ENCODE measurements around the gene PDPR.
"Not testable (repeated sequence)": the region's sequence is repeated elsewhere in the genome, so short reads cannot be mapped to it uniquely, and the experiment has no call there.

The PDPR gene

GRCh38 chr16:70113982-70114826, at the start of gene PDPR:
Gene PDPR (plus strand): TSS chr16:70114332. CDS start chr16:70120493, 6,161 bp downstream.
- peak within 1 kb of the TSS; percentile 68 for H3K4me3 ChIP-seq (ENCODE audit: control insufficient read depth, low read depth, low read length)
- DNase-seq (ENCODE audit: low read depth) = peak; percentile 85

DNA sequence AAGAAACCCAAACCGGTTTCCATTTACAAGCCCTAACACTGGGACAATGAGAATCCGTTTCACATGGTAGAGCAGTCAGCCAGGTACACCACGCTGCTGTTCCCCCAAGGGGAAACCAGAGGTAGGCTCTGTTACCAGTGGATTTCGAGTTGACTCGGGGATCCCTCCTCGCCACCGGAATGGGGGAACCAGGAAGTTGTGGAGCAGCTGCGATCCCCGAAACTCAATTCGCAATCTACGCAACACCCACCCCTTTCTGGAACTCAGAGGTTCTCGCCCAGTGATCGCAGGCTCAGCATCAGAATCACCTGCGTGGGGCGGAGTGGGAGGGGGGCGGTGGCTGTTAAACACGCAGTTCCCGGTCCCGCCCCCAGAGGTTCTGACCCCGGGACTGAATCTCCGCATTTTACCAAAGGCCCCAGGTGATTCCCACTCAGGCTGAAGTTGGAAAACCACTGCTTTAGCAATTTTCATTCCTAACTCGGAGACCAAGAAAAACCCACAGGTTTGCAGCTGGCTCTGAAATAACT, 49.2 kb upstream of the PDPR start:
- not testable (repeated sequence) for DNase-seq (ENCODE audit: low read depth)
- H3K4me3 ChIP-seq (ENCODE audit: control insufficient read depth, low read depth, low read length) = peak overlapping the region; percentile 64

DNA sequence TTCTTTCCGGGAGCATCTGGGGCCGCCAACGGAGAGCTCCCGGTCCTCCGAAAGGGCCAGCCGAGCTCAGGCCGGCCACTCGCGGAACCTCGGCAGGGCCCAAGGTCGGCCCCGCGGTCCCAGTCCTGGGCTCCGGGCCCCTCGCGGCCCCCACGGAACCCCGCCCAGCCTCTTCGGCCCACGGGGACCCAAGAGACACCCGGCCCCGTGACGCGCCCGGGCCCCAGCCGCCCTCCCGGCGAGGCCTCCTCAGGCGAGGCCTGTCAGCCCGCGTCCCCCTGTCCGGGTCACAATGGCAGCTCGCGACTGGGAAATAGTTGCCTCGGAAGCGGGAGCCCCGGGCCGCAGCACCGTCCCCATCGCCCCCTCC, 48.8 kb upstream of the PDPR start:
- H3K4me3 ChIP-seq (ENCODE audit: control insufficient read depth, low read depth, low read length) = peak overlapping the region; percentile 64
- DNase-seq (ENCODE audit: low read depth) = not testable (repeated sequence)

- DNase-seq (ENCODE audit: low read depth) = peak; percentile 58
- peak overlapping the region; percentile 48 for H3K4me3 ChIP-seq (ENCODE audit: control insufficient read depth, low read depth, low read length)
Observed at GRCh38 chr16:70065746-70066658, 48.1 kb upstream of the PDPR start.

DNA sequence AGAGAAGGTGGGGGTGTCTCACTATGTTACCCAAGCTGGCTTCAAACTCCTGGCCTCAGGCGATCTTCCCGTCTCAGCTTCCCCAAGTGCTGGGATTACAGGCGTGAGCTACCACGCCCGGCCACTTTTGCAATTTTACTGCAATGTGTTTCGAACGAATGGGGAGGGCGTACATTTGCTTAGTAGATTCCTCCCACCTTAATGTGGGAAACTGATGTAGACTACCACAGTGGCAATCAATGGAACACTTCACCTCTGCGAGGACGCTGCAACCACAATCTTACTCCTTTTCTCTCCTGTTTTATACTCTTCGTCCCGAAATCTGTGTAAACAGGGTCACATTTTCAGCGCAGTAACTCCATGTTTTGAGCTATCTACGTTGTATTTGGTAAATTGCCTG, 47.4 kb upstream of the PDPR start:
- DNase-seq (ENCODE audit: low read depth); H3K4me3 ChIP-seq (ENCODE audit: control insufficient read depth, low read depth, low read length): not testable (repeated sequence)

DNA sequence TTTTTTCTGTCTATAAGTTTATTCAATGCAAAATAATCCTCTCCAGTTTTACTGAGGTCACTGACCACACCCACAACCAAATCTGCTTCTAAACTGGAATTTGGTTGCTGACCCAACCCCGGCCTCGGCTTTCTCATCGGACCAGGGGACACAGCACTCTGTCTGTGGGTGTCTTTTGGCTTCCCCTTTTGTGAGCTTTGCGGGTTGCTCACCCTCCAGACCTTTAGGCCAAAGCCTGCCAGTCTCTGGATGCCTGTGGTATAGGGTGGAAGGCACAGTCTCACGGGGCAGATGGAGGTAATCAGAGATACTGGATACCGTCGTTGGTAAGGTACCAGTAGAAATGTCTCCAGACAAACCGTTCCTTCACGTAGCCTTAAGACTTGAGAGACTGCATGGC, 35.1 kb upstream of the PDPR start:
- not testable (repeated sequence) for DNase-seq (ENCODE audit: low read depth)

GRCh38 chr16:70081219-70081618, 32.9 kb upstream of the PDPR start:
- DNase-seq (ENCODE audit: low read depth); H3K4me3 ChIP-seq (ENCODE audit: control insufficient read depth, low read depth, low read length): not testable (repeated sequence)

More for the DNA sequence above, 35.1 kb upstream of the PDPR start:
- not testable (repeated sequence) for H3K4me3 ChIP-seq (ENCODE audit: control insufficient read depth, low read depth, low read length)

- H3K4me3 ChIP-seq (ENCODE audit: control insufficient read depth, low read depth, low read length); DNase-seq (ENCODE audit: low read depth): not testable (repeated sequence)
Observed at GRCh38 chr16:70083931-70084330, 30.2 kb upstream of the PDPR start.

- not testable (repeated sequence) for DNase-seq (ENCODE audit: low read depth); H3K4me3 ChIP-seq (ENCODE audit: control insufficient read depth, low read depth, low read length)
Observed at GRCh38 chr16:70088160-70088559, 26.0 kb upstream of the PDPR start.

- DNase-seq (ENCODE audit: low read depth); H3K4me3 ChIP-seq (ENCODE audit: control insufficient read depth, low read depth, low read length): not testable (repeated sequence)
Observed at GRCh38 chr16:70088877-70089276, 25.3 kb upstream of the PDPR start.

- DNase-seq (ENCODE audit: low read depth) = not testable (repeated sequence)
Observed at GRCh38 chr16:70089289-70089688, 24.8 kb upstream of the PDPR start.

GRCh38 chr16:70091104-70091503, 23.0 kb upstream of the PDPR start:
- H3K4me3 ChIP-seq (ENCODE audit: control insufficient read depth, low read depth, low read length); DNase-seq (ENCODE audit: low read depth): not testable (repeated sequence)

More at GRCh38 chr16:70089289-70089688, 24.8 kb upstream of the PDPR start:
- not testable (repeated sequence) for H3K4me3 ChIP-seq (ENCODE audit: control insufficient read depth, low read depth, low read length)

DNA sequence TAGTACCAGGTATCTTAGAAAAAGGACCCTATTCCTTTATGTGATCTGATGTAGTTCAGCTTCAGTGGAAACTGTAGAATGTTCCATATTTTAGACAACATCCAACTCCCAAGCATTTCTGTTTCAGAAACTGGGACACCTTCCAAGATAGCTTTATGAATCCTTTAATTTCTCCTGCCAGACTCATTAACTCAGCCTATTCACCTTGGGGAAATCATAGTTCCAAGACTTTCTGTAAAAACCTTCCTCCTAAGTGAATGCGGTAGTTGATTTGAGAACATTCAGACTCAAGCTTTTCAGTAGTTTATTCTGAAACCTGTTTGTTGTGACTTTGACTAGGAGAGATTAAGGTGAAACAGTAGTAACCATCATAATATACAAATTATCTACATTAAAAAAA, 20.0 kb upstream of the PDPR start:
- not testable (repeated sequence) for H3K4me3 ChIP-seq (ENCODE audit: control insufficient read depth, low read depth, low read length); DNase-seq (ENCODE audit: low read depth)

GRCh38 chr16:70109583-70110279, 4.4 kb upstream of the PDPR start:
- DNase-seq (ENCODE audit: low read depth) = peak; percentile 36
- not testable (repeated sequence) for H3K4me3 ChIP-seq (ENCODE audit: control insufficient read depth, low read depth, low read length)

- H3K4me3 ChIP-seq (ENCODE audit: control insufficient read depth, low read depth, low read length); DNase-seq (ENCODE audit: low read depth): not testable (repeated sequence)
Observed at GRCh38 chr16:70112162-70112561, 2.0 kb upstream of the PDPR start.

DNA sequence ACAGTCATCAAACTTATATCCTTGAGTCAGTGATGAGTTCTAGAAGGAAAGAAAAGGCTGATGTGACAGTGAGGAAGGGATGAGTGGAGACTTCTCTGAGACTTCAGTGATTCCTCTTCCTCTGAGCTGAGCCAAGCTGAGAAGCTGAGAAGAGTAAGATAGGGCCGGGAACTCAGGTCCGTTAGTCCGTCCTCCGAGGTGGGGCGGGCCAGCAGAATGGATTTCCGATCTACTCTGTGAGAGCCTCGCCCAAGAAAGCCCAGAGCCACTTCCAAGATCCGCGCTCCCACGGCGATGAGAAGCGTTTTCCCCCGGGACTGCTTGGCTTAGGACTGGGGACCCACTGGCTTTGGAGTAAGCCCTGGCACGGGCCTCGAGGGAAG, 542 bp upstream of the PDPR start:
- peak overlapping the region; percentile 68 for H3K4me3 ChIP-seq (ENCODE audit: control insufficient read depth, low read depth, low read length)
- DNase-seq (ENCODE audit: low read depth) = peak; percentile 7

- not testable (repeated sequence) for DNase-seq (ENCODE audit: low read depth); H3K4me3 ChIP-seq (ENCODE audit: control insufficient read depth, low read depth, low read length)
Observed at GRCh38 chr16:70118354-70118753, 4.2 kb downstream of the PDPR start.

- not testable (repeated sequence) for DNase-seq (ENCODE audit: low read depth)
Observed at GRCh38 chr16:70118776-70119175, 4.6 kb downstream of the PDPR start.

More at GRCh38 chr16:70118776-70119175, 4.6 kb downstream of the PDPR start:
- H3K4me3 ChIP-seq (ENCODE audit: control insufficient read depth, low read depth, low read length) = not testable (repeated sequence)

Data from fibroblast of mammary gland (primary cell).